Sigmoid colon (tissue), 7 donors: Measurements from ENCODE around the gene CDK3. TPM values are rescaled to one million over a fixed set of nuclear protein-coding genes. Genes with fewer than 3 reads are reported as not detected.

Experiments
- DNase-seq: peaks from one replicate; pipeline ENCODE4 v3.0.0-alpha.2; 2019
- H3K27ac ChIP-seq, 4 donors: fragments of 200-600 bp; sonication (generic); one replicate each; pipeline ENCODE4 v1.5.1; 2016 to 2019; ENCODE audit warnings: mild to moderate bottlenecking in 1 of 4
- H3K27me3 ChIP-seq, 3 donors: fragments of 200-600 bp; sonication (generic); one replicate each; pipeline ENCODE4 v1.5.1; 2019; ENCODE audit warnings: mild to moderate bottlenecking in 1 of 3
- H3K36me3 ChIP-seq, 4 donors: fragments of 200-600 bp; sonication (generic); one replicate each; pipeline ENCODE4 v1.5.1; 2016 to 2019
- H3K4me1 ChIP-seq, 4 donors: fragments of 200-600 bp; sonication (generic); one replicate each; pipeline ENCODE4 v1.5.1; 2017 to 2019
- H3K4me3 ChIP-seq, 4 donors: fragments of 200-600 bp; sonication (generic); one replicate each; pipeline ENCODE4 v1.5.1; 2017 to 2019; ENCODE audit warnings: mild to moderate bottlenecking in 2 of 4, moderate library complexity in 1 of 4
- H3K9me3 ChIP-seq, 4 donors: fragments of 200-600 bp in 3 of 4; sonication (generic) in 3 of 4; one replicate each; pipeline versions ENCODE4 v1.5.1 to v1.6.1; 2013 to 2019
- EP300 ChIP-seq, 4 donors: sonication (generic); formaldehyde crosslinking; IDR thresholded peaks; one replicate each; pipeline ENCODE4 v1.6.1; 2017; ENCODE audit warnings: antibody characterized with exemption in 4 of 4
- POLR2A ChIP-seq, 2 donors: fragments of 450-650 bp; IDR thresholded peaks; one replicate each; pipeline ENCODE4 v1.6.1; 2016; ENCODE audit warnings: antibody characterized with exemption in 2 of 2, mild to moderate bottlenecking in 2 of 2, moderate library complexity in 2 of 2
- POLR2AphosphoS5 ChIP-seq, 4 donors: sonication (generic); formaldehyde crosslinking; IDR thresholded peaks; one replicate each; pipeline ENCODE4 v1.6.1; 2017; ENCODE audit warnings: antibody characterized with exemption in 4 of 4
- WGBS, 2 donors: extraction: QIAGEN DNeasy Blood & Tissue Kit; methylation state at CpG; one replicate each; pipeline ENCODE4 v1.1.7; 2013; 5-methylcytosine and 5-hydroxymethylcytosine counted together
- intact Hi-C: fragments of 100-400 bp; cut with DNase I; formaldehyde crosslinking; loops from one replicate; pipeline ENCODE4 v1.15.1; 2023
- polyA plus RNA-seq, 3 donors: library from polyadenylated mRNA; stranded (reverse); fragments of 200-250 nt; gene quantifications; one replicate each; pipeline ENCODE4 v1.2.3, GENCODE V29; 2013
- total RNA-seq, 4 donors: library from RNA; depleted of rRNA; stranded (reverse); fragments of >200 nt; gene quantifications; one replicate each; pipeline ENCODE4 v1.1.0, GENCODE V29; 2016
- TF ChIP-seq, protein P1 (sequence below), 4 experiments: fragments of 450-650 bp in 3 of 4; fragments of 200-600 bp in 1 of 4; IDR thresholded peaks; one replicate each; pipeline ENCODE4 v1.5.1; 2016 to 2019; ENCODE audit warnings: antibody characterized with exemption in 4 of 4, mild to moderate bottlenecking in 3 of 4, moderate library complexity in 2 of 4
- donor health status: healthy with polysubstance abuse.
- donor health status: Bipolar disorder and iron deficiency.
- donor health status: healthy.

The CDK3 gene
- total RNA-seq (1 to 10 TPM in 2 of 4 donors, under 1 TPM in 1, not detected in 1; 0.71 to 2.6 (median 1.4) TPM), polyA plus RNA-seq (10 to 100 TPM; 11.9 to 15.0 (median 15.0) TPM)

DNA sequence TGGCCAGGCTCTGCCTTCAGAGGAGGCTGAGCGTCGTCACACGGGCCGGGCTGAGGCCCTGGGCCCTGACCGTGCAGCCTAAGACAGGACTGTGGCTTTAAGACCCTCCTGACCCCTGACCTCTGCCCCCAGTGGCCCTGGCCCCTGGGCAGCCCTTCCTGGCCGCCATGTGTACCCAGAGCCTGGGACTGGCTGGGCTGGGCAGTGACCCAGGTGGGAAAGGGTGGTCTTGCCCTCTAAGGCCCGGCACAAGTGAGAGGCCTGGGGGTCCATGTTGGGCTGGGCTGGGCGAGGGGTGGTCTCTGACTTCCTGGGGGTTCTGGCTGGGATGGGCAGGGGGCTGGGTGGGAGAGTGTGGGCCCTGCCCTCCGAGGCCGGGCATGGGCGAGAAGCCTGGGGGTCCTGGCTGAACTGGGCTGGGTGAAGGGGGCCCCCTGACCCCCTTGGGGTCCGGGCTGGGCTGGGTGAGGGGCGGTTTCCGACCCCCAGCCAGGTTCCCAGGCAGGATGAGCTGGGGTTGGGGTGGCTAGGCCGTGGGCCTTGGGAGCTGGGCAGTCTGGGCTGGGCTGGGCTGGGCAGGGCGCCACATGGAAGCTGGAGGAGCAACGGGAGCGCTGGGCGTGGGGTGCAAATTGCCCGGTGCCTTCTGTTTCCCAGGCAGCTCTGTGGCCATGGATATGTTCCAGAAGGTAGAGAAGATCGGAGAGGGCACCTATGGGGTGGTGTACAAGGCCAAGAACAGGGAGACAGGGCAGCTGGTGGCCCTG is at the start of gene CDK3:
CDK3 (plus strand) TSS at position 101 of the 767 bp plus-strand sequence; CDS start at position 672, 571 bp downstream.
- peaks cover 0 to 25% (median 4%) of the 10 kb centered on the region in 4 donors for H3K4me1 ChIP-seq
- no peak for DNase-seq
- H3K27me3 ChIP-seq = no peaks in the 10 kb centered on the region
- TF ChIP-seq, protein P1, sequence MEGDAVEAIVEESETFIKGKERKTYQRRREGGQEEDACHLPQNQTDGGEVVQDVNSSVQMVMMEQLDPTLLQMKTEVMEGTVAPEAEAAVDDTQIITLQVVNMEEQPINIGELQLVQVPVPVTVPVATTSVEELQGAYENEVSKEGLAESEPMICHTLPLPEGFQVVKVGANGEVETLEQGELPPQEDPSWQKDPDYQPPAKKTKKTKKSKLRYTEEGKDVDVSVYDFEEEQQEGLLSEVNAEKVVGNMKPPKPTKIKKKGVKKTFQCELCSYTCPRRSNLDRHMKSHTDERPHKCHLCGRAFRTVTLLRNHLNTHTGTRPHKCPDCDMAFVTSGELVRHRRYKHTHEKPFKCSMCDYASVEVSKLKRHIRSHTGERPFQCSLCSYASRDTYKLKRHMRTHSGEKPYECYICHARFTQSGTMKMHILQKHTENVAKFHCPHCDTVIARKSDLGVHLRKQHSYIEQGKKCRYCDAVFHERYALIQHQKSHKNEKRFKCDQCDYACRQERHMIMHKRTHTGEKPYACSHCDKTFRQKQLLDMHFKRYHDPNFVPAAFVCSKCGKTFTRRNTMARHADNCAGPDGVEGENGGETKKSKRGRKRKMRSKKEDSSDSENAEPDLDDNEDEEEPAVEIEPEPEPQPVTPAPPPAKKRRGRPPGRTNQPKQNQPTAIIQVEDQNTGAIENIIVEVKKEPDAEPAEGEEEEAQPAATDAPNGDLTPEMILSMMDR (IDR thresholded peaks at IDR 0.05) = peak in 1 of 4 experiments; percentile 6
- no peak for TF ChIP-seq EP300 (IDR thresholded peaks at IDR 0.05)
- H3K4me3 ChIP-seq = no peak within 1 kb of the TSS
- peak within 1 kb of the TSS in 1 of 4 donors; percentile 3 for H3K27ac ChIP-seq
- WGBS, 2 donors = 40 to 79% methylated on average over 21 of the region's 21 CpGs
- no peaks in the 10 kb centered on the region for H3K9me3 ChIP-seq
- intact Hi-C loops = loop anchor here (5.0 to 10.0 kb wide), 2 partner anchors 184 to 276 kb away; no protein-coding TSS in a partner anchor
- peaks cover 0 to 4% (median 0%) of the 10 kb centered on the region in 4 donors for H3K36me3 ChIP-seq

DNA sequence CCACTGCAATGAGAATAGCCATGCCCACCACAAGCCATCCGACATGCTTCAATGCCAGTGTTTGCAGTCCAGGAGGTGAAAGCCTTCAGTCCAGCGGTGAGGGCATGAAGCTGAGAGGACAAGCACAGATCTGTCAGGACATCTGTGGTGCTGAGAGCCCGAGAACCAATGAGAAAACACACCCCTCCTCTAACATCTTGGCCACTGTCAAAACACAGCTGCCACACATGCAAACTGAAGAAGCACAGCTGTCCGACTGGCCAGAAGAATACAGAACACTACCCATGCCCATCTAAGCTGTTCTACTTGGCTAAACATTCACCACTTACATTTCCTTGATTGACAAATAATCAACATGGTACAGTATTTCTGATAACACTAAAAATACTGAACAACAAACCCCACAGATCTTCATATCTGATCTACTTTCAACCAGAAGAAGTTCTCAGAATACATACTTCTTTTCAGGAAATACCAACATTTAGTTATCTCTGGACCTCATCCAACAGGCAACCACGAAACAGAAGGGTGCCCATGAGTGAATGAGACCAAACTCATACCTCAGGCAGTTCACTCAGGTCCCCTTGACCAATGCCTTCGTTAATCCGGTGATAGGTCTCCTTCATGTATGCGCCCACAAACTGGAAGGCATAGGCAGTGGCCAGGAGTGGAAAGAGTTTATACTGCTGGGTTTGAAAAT is 49.6 kb upstream of the CDK3 start:
- Histone ChIP-seq H3K4me3 (no peak overlapping the region), H3K27ac (no peak overlapping the region), H3K36me3 (peaks cover 59 to 100% (median 77%) of the 10 kb centered on the region in 4 donors), H3K9me3 (no peaks in the 10 kb centered on the region), H3K4me1 (no peaks in the 10 kb centered on the region), H3K27me3 (no peaks in the 10 kb centered on the region)
- TF ChIP-seq EP300 (IDR thresholded peaks at IDR 0.05) = no peak
- no peak for TF ChIP-seq POLR2A (IDR thresholded peaks at IDR 0.05)
- WGBS, 2 donors = 78 to 89% methylated on average over 8 of the region's 8 CpGs
- intact Hi-C loops = no loop called here
- DNase-seq = no peak

DNA sequence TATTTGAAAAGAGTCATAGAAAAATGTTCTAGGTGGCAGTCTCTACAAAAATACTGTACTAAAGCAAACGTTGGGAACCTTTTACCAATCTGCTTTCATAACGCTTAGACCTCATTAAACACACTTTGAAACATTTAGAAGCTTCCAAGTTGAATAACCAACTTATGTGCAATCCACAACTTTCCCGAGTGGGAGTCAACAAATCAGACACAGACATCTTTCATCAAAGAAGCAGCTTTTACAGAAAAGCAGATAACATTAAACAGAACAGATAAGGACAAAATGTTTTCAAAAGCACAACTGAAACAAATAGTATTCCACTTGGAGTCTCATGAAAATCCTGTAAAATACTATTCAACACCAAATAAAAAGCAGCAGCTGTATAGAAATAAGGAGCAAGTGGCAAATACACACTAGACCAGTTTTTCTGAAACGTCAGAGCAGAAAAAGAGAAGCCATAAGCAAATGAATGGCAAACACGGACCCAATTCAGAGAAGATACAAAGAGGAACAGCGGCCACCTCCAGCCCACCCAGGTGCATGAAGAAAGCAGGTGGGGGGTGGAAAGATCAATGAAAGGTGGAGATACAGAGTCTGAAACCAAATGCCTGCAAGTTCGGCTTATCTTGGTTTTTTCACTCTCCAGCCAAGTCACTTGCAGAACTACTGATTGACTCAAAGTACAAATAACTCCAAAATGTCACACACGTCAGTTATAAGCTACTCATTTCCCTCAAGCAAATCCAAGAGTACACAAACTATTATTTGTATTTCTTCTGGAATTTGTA is 41.4 kb upstream of the CDK3 start:
- Histone ChIP-seq H3K36me3 (peaks cover 13 to 34% (median 21%) of the 10 kb centered on the region in 4 donors), H3K9me3 (no peaks in the 10 kb centered on the region), H3K27me3 (no peaks in the 10 kb centered on the region), H3K4me1 (no peaks in the 10 kb centered on the region), H3K4me3 (no peak overlapping the region), H3K27ac (no peak overlapping the region)
- 46 to 80% methylated on average over 8 of the region's 8 CpGs for WGBS, 2 donors
- intact Hi-C loops = no loop called here
- TF ChIP-seq EP300 (IDR thresholded peaks at IDR 0.05) (no peak), POLR2A (IDR thresholded peaks at IDR 0.05) (no peak), POLR2AphosphoS5 (IDR thresholded peaks at IDR 0.05) (no peak)
- TF ChIP-seq, protein P1 (IDR thresholded peaks at IDR 0.05) = no peak
- DNase-seq = no peak

DNA sequence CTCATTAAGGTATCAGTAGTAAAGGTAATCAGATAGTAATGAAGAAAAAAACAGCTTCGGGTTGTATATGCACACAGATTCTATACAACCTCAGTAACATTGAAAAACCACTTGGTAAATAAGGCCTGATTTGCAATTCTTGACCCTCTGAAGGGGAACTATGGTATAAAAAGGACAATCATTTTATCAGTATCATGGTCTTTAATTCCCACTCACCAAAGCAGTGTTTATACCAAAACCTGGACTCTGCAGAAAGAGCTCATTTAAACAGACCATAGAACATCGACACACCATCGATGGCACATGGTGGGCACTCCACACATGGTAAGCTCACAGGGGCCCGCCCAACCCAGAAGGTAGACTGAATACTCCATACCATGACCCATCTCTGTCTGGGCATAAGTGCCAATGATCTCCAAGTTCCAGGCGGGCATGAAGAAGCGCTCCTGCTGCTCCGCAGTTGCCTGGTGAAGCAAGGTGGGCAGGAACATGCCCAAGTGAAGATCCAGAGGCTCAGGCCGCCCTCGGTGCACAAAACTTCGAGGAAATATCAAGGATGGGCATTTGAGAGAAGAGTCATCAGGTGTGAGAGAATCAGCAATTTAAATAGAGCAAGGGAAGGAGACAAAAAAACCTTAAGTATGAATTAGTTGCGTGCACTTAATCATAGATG is 40.7 kb upstream of the CDK3 start:
- TF ChIP-seq POLR2AphosphoS5 (IDR thresholded peaks at IDR 0.05) (no peak), POLR2A (IDR thresholded peaks at IDR 0.05) (no peak), EP300 (IDR thresholded peaks at IDR 0.05) (no peak)
- TF ChIP-seq, protein P1 (IDR thresholded peaks at IDR 0.05) = no peak
- Histone ChIP-seq H3K4me1 (no peaks in the 10 kb centered on the region), H3K9me3 (no peaks in the 10 kb centered on the region), H3K27me3 (no peaks in the 10 kb centered on the region), H3K36me3 (peaks cover 13 to 26% (median 17%) of the 10 kb centered on the region in 4 donors), H3K27ac (no peak overlapping the region), H3K4me3 (no peak overlapping the region)
- WGBS, 2 donors = 91 to 97% methylated on average over 11 of the region's 11 CpGs
- intact Hi-C loops = no loop called here
- no peak for DNase-seq
